HG03045 (cell line): Measurements from ENCODE around the gene PSMD11.

ENCODE experiments used
- ATAC-seq: cut with Tn5 transposase; IDR thresholded peaks from one replicate; pipeline ENCODE4 v1.9.1; 2021; ENCODE audit warnings: mild to moderate bottlenecking, moderate library complexity; ENCODE audit not compliant: unreplicated experiment

The PSMD11 gene

DNA sequence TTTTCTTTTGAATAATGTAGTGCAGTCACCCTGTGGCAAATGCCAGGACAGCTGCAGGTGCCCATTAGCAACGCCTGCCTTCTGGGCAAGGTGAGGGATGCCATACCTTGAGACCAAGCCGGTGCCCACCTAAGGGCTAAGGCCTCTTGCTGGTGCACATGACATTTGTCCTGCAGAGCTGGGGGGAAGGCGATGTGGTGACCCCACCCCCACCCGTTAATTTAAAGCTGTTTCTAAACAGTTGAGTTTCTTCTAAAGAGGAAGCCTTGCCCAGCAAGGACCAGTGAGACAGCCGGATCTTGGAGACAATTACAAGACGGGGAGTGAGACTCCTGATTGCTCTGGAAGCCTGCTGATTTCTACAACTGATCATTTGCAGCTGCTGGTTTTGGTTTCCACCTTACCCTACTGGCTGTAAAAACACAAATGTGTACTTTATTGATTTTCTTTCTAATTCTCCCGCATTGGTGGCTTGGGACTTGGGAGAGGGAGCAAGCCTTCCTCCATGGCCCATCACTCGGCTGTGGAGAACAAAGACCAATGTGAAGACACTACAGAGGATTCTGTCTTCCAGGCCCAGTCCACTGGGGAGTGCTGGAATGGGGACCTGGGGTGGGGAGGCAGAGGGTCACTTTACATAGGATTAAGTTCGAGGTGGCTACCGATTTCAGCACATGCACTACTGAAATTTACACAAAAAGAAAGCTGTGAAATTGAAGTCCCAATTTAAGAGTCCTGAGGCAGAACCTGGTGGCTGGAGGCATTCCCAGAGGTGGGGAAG, 45.2 kb downstream of the PSMD11 start:
- ATAC-seq, result no peak

DNA sequence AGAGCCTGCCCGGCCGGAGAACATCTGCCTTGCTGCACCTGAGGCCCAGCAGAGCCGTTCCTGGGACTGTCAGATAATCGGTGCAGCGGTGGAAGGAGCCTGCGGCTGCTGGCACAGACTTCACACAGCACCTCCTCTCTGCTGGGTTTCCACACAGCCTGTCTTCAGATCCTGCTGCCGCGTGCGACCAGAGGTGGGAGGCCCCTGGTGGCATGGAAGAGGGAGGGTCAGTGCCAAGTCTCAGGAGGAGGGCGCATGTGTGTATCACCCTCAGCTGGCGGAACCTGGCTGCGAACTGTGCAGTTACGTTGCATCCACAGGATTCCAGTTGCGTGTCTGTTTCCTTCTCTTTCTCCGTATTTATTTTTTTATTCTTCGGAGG, 45.8 kb downstream of the PSMD11 start:
- no peak for ATAC-seq

DNA sequence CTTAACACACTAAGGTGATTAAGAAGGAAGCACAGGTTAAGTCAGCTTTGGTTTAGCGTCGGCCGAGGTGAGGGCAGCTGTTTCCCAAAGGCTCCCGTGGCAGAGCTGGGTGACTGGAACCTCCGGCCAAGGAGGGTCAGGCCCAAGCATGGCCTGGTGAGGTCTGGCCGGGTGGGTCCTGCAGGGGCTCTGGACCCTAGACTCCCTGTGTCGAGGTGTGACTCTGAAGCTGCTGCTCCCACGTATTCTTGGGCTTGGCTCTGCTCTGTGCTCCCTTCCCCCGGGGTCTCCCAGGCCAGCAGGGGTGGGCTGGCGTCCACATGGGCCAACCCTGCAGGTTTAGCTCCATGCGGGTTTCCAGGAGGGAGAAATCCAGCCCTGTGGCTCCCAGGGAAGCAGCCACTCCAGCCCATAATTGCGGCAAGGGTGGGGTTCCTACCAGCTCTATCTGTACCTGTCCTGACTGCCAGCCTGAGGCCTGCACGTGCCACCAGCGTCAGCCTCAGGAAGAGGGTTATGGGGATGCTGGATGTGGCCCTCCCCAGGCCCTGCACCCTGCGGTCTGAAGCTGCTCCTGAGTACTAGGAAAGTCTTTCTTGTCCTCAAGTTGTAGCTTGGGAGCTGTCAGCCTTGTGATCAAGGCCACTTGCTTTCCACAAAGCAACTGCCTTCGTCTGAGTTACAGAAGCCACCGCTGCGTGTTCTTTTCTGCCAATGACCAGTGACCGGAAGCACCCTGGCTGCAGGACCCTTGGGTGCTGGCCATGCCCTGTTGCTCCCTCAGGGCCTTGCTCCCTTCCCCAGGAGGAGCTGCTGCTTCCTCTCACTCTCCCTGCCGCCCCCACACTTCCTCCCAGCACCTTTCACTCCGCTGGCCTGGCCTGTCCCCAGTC, 47.3 kb downstream of the PSMD11 start:
- ATAC-seq, result no peak

DNA sequence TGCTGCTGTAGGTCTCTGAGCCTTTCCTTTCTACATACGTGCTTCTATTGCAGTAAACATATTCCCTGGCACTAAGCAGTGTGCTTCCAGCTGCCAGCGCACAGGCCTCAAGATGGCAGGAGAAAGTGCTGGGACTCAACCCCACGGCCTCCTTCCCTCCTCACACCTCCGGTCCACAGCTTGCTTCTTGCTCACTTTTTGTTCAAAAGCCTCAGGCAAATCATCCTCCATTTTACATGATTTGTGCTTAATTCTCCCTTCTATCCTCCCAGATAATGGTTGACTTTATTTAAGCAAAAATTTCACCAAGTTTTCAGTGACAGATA, 47.9 kb downstream of the PSMD11 start:
- no peak for ATAC-seq

DNA sequence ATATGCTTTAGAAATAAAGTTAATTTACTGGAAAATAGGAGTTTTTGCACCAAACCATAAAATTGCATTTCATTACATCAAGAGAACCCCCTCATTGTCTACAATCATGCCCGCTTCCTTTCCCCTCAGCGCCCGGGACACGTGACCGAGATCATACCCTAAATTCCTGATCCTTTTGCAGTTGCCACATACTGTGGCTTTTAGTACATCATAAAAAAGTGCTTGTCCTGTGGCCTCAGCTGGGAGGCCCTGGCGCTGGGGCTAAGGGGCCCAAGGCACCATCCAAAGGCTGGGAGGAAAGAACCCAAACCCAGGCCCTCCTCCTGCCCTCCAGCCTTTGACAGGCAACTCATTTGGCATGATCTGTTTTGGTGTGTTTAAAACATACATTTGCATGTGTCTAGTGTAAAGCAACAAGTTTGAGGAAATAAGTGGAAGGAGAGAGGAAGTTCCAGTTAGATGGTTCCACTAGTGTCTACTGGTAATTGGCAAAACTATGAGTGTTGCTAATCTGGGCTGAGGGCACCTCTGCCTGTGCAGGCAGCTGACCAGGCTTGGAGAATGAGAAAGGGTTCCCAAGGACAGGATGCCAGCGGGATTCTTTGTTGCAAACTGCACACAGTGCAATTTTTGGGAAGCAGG, 48.5 kb downstream of the PSMD11 start:
- no peak for ATAC-seq

DNA sequence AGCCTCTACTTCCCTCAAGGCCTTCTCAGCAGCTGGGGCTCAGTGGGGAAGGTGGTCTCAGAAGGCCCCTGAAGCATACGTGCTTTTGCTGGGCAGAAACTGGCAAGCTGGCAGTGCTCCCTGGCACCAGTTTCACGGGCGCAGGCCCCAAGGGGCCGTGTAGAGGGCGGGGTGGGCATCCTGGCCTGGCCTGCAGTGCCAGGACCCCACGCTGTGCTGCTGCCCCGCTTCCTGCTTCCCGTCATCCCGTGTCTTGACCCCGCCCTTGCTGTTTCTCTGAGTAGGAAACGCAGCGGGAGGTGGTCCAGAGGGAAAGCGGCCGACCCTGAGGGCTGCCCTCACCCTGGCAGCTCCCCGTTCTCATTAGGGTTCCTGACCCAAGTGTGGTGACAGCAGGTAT, 49.3 kb downstream of the PSMD11 start:
- no peak for ATAC-seq

DNA sequence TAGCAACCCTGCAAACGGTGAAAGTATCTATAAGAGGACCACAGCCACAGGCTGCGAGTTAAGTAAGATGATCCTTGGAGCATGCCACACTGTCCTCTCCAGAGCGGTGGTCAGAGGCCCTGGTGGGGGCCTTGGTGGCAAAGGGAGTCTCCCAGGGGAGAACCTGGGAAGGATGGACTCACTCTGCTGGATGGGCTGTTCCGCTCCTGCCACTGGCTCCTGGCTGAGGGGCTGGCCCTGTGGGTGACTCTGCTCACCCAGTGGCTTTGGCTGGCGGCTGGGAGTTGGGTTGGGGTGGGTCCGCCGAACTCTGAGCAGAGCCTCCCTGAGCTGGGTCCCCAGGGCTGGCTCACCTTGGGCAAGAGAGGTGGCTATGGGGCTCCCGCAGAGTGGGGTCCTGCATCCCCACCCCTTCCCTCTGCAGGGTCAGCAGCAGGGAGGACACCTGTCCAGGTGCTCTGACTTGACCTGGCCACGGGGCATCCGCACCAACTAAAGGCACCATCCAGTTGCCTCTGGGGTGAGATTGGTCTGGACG, 49.7 kb downstream of the PSMD11 start:
- ATAC-seq, result no peak

DNA sequence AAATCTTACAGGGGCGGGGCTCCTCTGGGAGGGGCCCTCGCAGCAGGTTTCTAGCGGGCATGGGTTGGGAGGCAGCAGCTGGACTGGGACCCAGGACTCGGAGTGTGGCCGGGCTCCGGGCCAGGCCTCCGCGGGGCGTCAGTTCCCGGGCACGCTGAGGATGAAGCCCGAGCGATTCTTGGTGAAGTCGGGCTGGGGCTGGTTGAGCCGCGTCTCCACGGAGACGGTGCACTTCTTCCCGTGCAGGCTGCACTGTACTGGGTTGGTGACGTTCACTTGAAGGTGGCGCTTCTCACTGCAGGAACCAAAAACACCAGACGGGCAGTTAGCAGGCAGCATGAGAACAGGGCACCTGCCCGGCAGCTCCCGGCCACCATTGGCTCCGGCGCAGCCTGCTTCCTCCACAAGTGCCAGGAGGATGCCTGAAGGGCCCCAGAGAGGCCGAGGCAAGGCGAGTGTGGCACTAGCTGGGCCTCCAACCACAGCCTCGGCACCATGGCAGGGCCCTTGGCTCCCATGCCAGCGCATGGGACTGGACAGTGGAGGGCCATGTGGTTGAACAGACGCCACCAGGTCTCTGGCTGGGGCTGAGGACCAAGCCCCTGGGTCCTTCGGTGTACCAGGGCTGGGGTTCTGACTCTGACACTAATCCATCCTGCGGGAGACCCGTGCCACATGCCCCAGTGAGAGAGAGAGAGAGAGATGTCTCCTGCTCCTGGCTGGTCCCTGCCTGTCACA, 50.5 kb downstream of the PSMD11 start:
- no peak for ATAC-seq

DNA sequence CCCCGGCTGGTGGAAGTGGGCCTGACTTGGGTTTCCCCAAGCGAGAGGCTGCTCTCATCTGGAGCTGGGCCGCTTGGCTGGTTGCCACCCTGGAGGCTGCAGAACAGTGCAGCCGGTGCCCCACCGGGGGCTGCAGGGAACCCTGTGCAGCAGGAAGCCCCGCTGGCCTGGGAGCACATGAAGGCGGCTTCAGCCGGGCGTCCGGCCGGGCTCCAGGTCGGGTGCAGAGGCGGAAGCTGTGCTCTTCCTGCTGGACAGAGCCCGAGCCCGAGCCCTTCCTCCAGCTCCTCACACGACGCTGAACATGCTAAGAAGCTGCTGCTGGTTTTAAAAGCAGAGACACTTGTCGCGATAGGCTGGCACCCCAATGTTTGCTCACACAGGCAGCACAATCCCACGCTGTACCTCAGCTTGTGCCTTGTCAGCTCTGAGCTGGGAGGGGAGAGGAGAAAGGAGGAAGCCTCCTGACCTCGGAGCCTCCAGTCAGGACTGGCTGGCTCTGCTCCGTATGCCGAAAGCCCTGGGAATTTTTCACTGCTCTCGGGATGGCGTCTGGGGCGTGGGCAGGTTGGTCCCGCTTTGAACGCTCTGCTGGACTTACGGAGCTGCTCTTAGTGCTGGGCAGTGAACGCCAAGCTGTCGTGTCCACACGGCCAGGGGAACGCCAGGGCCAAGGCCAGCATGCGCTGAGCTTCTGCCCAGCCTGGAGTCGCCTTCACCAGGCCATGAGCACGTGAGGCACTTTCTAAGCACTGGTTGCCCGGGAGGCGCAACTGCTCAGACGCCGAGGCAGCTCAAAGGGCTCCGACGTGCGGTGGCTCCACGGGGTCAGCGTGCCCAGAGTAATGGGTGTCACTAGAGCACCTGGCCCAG, 51.3 kb downstream of the PSMD11 start:
- ATAC-seq, result no peak

DNA sequence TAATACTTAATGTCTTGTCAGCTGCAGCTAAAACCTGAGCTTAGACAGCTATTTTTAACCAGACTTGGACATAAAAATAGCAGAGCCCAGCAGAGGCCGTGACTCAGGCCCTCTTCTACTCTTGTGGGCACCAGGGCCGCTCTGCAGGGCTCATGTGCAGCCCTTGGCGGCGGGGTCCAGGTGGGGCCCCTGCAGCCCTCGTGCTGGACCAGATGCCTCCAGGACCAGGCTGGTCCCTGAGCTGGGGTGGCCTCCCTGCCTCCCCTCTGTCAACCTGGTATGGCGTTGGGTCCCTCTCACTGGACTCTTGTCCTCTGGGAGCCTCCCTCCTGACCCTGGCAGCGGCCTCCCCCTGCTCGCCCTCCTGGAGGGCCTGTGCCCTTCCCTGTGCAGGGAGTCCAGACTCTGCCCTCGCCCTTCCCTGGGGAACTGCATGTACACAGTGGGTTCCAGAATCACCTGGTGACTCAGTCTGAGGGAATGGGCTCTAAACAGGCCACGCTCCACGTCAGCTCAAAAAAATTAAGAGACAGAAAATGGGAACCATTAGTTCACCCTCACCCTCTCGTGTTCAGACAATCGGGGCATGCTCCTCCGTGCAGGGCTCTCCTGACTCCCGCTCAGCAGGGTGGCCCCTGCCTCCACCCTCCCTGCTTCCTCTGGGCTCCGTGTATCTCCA, 52.2 kb downstream of the PSMD11 start:
- no peak for ATAC-seq

DNA sequence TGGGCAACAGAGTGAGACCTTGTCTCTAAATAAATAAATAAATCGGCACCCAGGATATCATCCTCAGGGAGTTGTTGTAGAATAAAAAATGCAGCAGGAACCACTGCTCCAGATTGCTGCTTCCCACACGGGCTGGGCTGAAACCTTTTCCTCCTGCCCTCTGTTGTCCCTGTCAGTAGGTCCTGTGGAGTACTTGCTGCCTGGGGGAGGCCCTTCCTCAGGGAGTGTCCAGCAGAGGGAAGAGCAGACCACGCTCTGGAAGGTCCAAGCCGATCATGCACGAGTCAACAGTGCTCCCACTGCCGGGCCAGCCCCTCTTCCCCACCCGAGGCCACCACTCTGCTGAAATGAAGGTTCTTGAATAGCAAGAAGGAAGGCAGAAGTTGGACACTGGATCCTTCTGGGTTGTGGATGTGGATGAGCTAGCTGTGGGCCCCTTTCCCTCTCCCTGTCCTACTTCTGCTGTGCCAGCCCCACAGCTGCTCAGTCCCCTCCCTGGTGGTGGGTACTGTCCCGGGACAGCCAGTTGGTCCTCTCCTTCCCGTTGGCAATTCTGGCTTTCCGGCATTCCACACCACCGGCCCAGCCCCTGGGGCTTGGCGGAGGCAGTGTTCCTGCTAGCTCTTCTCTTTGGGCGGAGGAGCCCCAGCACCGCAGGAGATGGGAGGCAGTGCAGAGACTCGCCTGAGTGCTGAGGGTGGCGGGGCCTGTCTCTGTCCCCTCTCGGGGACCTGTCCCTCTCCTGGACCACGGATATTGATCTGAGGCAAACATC, 53.3 kb downstream of the PSMD11 start:
- no peak for ATAC-seq

DNA sequence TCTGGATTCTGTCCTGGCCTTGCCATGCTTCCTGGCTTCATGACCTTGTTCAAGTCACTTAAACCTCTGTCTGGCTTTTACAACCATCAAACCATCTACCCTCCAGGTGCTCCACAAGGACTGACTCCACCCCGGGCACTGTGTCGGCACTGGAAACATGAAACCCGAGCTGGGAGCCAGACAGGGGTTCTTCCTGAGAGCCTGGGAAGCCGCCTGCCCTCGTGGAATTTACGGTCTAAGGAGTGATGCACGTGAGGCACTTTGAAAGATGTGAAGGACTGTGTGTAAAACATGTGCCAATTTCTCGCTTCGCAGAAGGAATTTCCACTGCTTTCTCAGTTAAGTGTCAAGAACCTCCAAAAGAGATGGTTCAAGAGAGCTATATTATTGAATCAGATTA, 54.1 kb downstream of the PSMD11 start:
- no peak for ATAC-seq

DNA sequence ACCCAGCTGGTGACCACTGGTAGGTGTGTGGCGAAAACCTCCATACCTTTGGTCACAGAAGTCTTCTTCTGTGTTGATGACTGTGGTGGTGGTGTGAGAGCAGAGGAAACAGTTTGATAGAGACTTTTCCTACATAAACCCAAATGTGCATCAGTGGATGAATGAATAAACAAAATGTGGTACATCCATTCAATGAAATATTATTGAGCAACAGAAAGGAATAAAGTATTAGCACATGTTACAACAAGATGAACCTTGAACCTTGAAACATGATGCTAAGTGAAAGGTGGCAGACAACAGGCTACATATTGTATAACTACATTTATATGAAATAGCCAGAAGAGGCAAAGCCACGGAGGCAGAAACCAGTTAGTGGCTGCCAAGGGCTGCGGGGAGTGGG, 57.7 kb downstream of the PSMD11 start:
- no peak for ATAC-seq

DNA sequence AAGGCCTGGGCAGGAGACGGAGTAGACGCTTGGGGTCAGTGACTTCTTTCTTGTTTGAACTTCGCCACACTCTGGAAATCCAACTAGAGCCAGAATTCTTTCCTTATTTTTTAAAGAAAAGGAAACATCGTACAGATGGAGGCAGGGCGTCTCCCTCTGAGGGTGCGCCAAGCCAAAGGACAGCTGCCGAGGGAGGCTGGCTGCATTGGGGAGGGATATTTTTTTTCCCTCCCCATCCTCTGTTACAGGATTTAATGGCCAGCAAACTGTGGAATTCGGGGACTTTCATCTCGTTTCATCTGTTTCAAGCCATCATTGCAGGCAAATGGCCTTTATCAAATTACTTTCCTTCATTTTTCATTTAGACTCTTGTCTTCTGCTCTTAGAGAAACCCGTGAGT, 58.4 kb downstream of the PSMD11 start:
- ATAC-seq, result no peak

DNA sequence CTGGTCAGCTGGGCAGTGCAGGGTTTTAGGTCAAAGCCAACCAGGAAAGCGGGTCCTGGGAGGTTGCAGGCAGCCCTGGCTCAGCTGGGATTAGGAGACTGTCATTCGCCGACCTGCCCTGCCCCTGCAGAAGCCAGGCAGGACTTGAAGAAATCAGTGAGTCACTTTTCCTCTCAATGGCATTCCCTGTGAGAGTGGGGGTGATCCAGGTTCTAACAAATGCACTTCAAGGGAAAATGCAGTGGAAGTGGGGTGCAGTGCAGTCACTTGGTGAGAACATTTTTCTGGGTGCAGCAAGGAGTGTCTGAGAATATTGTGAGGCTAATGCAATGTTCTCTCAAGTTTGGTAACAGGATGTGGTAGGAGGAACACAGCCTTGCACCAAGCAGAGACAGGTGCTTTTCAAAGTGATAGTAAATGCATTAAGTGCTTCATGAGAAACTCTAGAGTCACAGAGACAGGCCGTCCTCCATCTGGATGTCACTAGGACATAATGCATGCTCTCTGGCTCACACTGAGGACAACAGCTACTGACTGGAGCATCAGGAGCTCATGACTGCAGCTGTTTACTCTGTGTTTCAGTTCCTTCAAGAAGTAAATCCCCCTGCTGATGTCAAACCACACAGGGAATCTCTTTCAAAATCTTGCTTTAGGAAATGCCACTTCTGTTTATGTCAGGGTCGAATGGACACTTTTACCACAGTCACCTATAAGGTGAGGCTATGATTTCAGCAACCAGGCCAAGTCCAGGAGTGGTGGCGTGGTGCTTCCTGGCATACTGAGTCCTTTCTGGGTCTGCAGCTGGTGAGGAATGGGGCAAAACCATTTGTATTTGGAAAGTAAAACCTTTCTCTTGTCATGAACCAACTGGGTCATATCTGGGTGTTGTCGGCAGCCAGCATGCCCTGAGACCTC, 59.2 kb downstream of the PSMD11 start:
- peak; percentile 74 for ATAC-seq

DNA sequence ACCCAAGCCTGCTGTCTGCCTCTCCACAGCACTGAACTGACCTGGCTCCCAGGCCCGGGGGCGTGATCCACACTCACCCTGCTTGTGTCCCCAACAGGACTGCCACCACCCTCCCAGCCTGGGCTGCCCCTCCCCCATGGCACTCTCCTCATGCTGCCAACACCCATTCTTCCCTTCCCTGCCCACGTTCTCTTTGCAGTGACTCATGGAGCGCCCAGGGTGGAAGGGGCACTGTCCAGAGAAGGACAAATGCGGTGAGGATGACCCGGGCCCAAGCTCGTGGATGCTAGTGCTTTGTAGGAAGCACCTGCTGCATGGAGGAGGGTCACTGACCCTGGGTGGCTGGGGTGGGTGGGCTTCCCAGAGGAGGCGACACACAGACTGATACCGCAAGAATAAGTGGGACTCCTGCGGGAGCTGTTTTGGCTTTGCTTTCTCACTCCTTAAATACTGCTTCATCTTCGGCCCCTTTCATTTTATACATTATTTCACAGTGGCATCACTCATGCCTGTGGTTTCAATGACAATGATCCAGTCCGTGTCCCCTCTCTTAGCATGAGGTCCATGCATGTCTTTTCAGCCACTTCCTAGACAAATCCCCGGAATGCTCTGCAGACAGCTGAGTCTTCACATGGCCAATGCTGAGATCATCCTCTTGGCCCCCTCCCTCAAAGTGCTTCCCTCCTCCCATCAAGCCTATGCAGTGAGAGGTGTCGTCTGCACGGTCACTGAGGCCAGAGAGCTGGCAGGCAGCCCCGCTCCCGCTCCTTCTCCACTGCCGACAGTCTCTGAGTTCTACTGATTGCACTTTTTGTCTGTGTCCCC, 60.1 kb downstream of the PSMD11 start:
- ATAC-seq, result peak; percentile 38

DNA sequence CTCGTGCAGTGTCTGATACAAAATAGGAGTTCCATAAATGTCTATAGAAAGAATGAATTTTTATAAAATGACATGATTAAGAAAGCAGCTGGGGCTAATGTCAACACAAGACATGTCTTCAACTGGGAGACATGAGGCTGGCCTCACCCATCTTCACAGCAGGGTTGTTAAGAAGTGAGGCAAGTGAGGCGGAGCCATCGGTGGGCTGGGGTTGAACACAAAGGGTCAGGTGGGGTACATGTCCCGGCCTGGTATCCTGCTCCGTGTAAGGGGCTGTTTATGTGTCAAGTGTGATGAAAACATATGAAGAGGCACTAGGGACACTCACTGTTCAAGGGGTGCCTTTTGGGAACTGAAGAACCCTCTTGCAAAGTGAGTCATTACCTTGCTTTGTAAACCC, 64.6 kb downstream of the PSMD11 start:
- no peak for ATAC-seq
